DMS53 treated with DMSO at 0.1 percent for 48 hours (cell line): Measurements from ENCODE around the gene PRKCA.

Experiments
- DNase-seq: peaks from one replicate; lab custom pipeline; 2025; ENCODE audit not compliant: unreplicated experiment; lab: John Stamatoyannopoulos, UW

The PRKCA gene

DNA sequence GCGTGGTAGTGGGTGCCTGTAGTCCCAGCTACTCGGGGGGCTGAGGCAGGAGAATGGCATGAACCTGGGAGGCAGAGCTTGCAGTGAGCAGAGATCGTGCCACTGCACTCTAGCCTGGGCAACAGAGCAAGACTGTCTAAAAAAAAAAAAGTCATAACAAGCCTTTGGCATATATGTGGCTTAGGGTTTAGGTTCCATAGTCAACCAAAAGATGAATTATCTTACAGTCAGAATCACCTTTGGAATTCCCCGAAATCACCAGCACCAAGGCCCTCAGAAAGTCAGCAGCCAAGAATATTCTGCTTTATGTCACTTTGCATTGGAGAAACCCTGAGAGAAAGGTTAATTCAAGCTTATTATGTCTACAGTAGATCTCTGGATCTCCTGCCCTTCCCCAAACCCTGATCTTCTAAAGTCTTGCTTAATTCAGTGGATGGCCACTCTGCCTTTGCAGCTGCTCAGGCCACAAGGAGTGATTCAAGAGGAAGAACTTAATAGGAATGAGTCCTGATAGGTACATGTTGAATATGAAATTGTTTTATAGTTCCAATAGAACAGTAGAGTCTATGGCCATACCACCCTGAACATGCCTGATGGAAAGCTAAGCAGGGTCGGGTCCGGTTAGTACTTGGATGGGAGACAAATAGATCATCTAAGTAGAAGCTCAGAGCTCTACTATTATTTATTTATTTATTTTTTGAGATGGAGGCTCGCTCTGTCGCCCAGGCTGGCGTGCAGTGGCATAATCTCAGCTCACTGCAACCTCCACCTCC is 336.5 kb downstream of the PRKCA start:
- no peak for DNase-seq

DNA sequence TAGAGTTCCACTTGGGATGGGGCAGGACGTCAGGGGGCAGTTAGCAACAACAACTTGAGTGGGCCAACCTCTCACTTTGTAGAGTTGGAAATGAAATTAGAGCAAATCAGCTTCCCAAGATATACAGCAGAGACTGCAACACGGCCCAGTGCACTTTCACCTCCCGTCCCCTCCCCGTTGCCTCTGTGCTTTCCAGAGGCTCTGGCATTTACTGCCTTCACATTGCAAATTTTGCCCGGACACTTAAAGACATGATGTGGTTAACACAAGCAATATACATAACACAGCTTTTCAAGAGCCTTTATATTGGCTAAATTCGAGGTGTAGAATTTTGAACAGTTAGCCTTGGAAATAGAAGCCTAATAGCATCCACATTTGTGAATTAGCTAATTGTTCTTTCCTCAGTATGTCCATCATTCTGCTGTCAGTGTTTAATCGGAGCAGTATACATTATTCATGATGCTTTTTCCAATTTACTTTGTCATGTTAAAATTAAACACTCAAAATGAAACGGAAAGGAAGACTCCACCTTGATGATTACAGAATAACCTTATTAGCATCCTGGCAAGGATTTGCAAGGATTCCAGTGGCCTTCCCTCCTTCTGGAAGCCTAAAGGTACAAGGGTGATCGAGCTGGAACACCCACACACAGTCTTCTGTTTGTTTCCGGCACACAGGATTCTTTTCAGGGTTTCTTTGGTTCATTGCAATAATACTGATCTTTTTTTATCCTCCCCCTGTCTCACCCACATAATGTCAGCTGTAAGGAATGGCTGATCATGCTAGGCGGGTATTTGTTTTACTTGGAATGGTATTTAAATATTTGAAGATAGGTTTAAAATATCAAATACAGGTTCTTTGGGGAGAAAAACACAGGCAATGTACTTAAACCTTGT is 341.6 kb downstream of the PRKCA start:
- DNase-seq = no peak

- no peak for DNase-seq
These were observed 342.8 kb downstream of the PRKCA start for GRCh38 chr17:66645259-66645658.

GRCh38 chr17:66647391-66647983 is 345.1 kb downstream of the PRKCA start:
- no peak for DNase-seq

- no peak for DNase-seq
These were observed 347.6 kb downstream of the PRKCA start for GRCh38 chr17:66649818-66650543.

DNA sequence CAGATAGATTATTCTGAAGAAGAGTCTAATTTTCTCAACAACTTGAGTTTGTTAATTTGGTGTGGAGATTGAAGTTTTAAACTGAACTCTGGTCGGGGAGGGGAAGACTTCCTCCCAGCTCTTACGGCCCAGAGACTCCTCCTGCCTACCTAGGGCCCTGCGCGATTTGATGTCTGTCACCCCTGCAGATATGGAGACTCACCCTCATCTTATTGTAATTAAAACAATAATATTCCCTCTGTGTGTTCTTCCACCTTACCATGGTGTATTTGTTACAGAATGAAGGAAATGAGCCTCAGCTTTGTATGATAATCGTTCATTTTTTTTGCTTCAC is 348.1 kb downstream of the PRKCA start:
- no peak for DNase-seq

GRCh38 chr17:66652840-66653507 is 350.6 kb downstream of the PRKCA start:
- no peak for DNase-seq

GRCh38 chr17:66654106-66654740 is 351.8 kb downstream of the PRKCA start:
- no peak for DNase-seq

DNA sequence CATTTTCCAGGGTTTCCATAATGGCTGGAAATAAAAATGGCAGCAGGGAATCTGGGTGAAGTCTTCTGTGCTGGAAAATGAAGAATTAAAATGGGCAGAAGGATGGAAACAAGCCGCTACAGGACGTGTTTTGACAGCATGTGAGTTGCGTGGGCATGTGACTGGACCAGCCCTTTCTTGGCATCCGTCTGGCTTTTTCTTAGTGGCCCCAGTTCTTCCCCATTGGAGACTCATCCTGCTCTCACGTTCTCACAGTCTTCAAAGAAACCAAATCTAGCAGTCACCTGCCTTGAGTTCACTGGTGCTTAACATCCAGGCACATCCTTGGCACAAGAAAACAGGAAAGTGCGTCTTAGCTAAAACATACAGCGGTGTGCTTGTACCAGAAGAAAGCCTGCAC is 352.4 kb downstream of the PRKCA start:
- no peak for DNase-seq

- DNase-seq = no peak
These were observed 353.0 kb downstream of the PRKCA start for GRCh38 chr17:66655461-66655860.

DNA sequence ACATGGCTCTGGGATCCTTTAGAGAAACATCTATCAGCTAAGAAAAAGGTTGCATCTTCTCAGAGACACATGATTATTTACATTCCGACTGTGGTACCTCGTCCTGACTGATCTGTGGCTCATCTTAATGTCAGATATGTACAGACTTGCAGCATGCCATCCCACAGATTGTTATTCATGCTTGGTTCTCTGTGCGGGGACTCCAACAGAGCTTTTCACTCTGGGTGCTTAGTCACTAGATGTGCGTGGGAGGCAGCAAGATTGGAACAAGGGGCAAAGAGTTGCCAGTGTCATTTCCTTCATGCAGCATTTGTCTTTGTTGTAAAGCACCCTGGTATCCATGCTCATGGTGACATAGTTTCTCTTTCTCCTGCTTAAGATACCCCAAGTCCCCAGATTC is 353.4 kb downstream of the PRKCA start:
- DNase-seq = no peak

GRCh38 chr17:66661411-66662256 is 359.2 kb downstream of the PRKCA start:
- DNase-seq = peak; percentile 28

DNA sequence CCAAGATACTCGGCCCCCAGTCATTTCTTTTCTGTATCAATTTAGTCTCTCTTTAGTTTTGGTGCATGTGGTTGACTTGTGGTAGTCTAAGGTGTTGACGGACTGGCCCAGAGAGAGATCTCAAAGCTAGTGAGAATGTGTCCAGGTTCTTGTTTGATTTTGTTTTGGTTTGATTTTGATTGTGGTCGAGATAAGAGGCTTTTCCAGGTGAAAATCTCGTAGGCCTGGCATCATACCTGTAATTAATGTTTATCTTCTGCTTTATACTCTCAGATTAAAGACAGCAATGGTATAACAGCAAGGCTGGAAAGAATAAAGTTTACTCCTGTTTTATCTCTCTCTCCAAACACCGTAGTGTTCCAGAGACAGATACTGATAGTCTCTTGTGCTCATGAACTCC is 360.1 kb downstream of the PRKCA start:
- DNase-seq = no peak

DNA sequence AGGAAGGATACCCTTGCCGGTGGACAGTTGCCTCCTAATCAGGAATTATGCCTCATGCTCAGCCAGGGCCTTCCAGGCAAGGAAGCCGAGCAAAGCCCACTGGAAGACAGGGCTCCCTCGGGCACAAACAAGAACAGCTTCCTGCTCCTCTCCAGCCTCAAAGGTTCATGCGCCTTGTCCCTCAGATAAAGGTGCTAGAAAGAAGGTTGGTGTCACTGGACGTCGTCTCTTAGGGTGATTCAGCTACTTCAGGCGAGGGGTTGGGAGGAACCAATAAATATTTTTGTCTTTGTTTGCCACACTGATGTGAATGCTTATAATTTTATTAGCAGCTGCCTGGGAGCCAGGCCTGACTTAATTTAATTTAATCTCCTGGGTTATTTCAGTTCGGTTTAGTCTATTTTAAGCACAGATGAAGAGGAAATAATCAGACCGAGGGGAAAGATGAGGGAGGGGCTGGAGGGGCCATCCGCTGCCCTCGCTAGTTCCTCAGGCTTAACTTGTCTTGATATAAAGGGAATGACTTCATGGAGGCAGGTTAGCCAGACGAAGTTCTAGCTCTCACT is 360.7 kb downstream of the PRKCA start:
- no peak for DNase-seq

DNA sequence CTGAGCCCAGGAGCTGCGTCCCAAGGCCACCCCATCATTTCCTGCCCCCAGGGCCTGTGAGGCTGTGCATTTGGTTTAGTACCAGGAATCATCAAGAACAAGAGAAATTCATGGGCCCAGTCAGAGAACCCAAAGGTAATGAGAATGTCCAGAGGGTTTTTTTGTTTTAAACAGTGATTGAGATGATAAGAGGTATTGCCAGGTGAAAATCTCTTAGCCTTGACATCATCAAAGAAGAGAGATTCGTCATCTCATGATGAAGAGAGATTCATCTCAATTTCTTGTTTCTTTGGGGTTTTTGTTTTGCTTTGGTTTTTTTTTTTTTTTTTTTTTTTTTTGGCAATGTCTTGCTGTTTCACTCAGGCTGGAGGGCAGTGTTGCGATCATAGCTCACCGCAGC is 361.9 kb downstream of the PRKCA start:
- no peak for DNase-seq

DNA sequence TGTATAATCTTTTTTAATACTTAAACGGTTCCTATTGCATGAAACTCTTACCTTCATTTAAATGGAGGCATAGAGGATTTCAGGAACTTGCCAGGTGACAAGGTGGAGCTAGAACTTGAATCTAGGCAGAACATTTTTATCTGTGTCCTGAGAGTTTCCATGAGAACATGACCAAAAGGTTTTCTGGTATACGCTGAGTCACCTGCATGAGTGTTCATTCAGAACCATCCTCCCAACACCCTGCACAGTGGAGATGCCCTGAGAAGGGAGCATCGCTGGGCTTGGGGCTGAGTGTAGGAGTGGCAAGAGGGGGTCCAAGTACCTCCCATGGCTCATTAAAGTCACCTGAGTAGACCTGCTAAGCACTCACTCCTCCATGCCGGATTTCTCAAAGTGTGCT is 362.8 kb downstream of the PRKCA start:
- DNase-seq = no peak

DNA sequence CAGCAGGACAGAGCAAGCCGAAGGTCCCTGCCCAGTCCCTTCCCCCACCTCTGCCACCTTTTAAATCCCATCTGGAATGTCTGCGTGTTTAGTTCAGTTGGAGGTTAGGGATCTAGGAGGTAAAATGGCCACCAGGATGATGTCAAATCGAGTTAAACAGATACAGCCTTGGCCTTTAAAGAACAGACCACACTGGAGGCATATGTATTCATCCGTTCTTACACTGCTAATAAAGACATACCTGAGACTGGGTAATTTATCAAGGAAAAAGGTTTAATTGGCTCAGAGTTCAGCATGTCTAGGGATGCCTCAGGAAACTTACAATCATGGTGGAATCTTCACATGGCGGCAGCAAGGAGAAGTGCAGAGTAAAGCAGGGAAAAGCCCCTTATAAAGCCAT is 364.7 kb downstream of the PRKCA start:
- DNase-seq = no peak

- DNase-seq = no peak
These were observed 365.1 kb downstream of the PRKCA start for GRCh38 chr17:66667491-66668030.

- no peak for DNase-seq
These were observed 367.8 kb downstream of the PRKCA start for GRCh38 chr17:66670206-66670605.
